ENCODE data around the gene MLYCD.

DNA sequence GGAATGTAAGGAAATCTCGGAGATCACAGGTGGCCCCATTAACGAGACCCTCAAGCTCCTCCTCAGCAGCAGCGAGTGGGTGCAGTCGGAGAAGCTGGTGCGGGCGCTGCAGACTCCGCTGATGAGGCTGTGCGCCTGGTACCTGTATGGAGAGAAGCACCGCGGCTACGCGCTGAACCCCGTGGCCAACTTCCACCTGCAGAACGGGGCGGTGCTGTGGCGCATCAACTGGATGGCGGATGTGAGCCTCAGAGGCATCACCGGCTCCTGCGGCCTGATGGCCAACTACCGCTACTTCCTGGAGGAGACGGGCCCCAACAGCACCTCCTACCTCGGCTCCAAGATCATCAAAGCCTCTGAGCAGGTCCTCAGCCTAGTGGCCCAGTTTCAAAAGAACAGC, 16.2 kb downstream of the MLYCD start:
- no peak for TF ChIP-seq ZNF274 (IDR thresholded peaks at IDR 0.05; ENCODE audit: low read depth, low read length)
- no peak for TF ChIP-seq SUZ12 (IDR thresholded peaks at IDR 0.05; ENCODE audit: extremely low read depth, insufficient read depth, insufficient read length)
- no peak for TF ChIP-seq YY1 (IDR thresholded peaks at IDR 0.05; ENCODE audit: insufficient read depth, insufficient read length)

Data from NT2/D1 (cell line).